Lung (tissue), 12 donors: Measurements from ENCODE around the gene PDGFB. TPM values are rescaled to one million over a fixed set of nuclear protein-coding genes. Genes with fewer than 3 reads are reported as not detected.

Experiments used
- ATAC-seq: fragments of 200-7000 bp; cut with Tn5 transposase; one replicate; pipeline ENCODE4 v1.9.1; 2020; ENCODE audit warnings: moderate number of reproducible peaks; ENCODE audit not compliant: insufficient read depth, low FRiP score
- DNase-seq, 3 donors: peaks; one replicate each; pipeline ENCODE4 v3.0.0-alpha.2; 2013 to 2017
- H3K27ac ChIP-seq, 2 donors: one replicate each; pipeline ENCODE4 v1.5.1; 2013; ENCODE audit warnings: mild to moderate bottlenecking in 2 of 2, moderate library complexity in 2 of 2, control low read depth in 1 of 2, inconsistent platforms in 1 of 2, low read depth in 1 of 2, low read length in 1 of 2
- H3K27me3 ChIP-seq, 3 donors: one replicate each; pipeline ENCODE4 v1.5.1; 2013; ENCODE audit warnings: low read length in 2 of 3; ENCODE audit not compliant: control insufficient read depth in 3 of 3, insufficient read depth in 3 of 3
- H3K36me3 ChIP-seq, 4 donors: one replicate each; pipeline ENCODE4 v1.5.1; 2013; ENCODE audit warnings: low read length in 4 of 4, mild to moderate bottlenecking in 1 of 4, moderate library complexity in 1 of 4; ENCODE audit not compliant: control insufficient read depth in 4 of 4, insufficient read depth in 4 of 4
- H3K4me1 ChIP-seq, 5 donors: one replicate each; pipeline ENCODE4 v1.5.1; 2013; ENCODE audit warnings: low read length in 5 of 5, mild to moderate bottlenecking in 2 of 5, moderate library complexity in 1 of 5; ENCODE audit not compliant: control insufficient read depth in 5 of 5, insufficient read depth in 5 of 5
- H3K4me3 ChIP-seq: one replicate; pipeline ENCODE4 v1.5.1; 2013; ENCODE audit warnings: mild to moderate bottlenecking, control low read depth, moderate library complexity
- H3K9ac ChIP-seq, 2 donors: one replicate each; pipeline ENCODE4 v1.5.1; 2013; ENCODE audit warnings: low read length in 2 of 2, control low read depth in 1 of 2; ENCODE audit not compliant: insufficient read depth in 1 of 2
- H3K9me3 ChIP-seq, 4 donors: one replicate each; pipeline ENCODE4 v1.5.1; 2013; ENCODE audit warnings: low read length in 3 of 4, mild to moderate bottlenecking in 1 of 4, moderate library complexity in 1 of 4; ENCODE audit not compliant: control insufficient read depth in 4 of 4, insufficient read depth in 3 of 4
- CTCF ChIP-seq: IDR thresholded peaks from 2 replicates; pipeline ENCODE4 v1.5.1; 2012; ENCODE audit warnings: mild to moderate bottlenecking; ENCODE audit errors: control extremely low read depth, extremely low read depth
- WGBS, 2 donors: extraction: QIAGEN DNeasy Blood & Tissue Kit; methylation state at CpG; one replicate each; pipeline ENCODE4 v1.1.7; 2013; 5-methylcytosine and 5-hydroxymethylcytosine counted together
- polyA plus RNA-seq, 2 donors: library from polyadenylated mRNA; stranded (reverse); fragments of 200-250 nt; gene quantifications; one replicate each; pipeline ENCODE4 v1.2.1, GENCODE V29; 2013
- total RNA-seq, 2 donors: library from RNA; depleted of rRNA in 1 of 2; stranded (reverse); fragments of >200 nt in 1 of 2; gene quantifications; one replicate each; pipeline ENCODE4 v1.2.1, GENCODE V29; 2014 to 2021
- donor health status: control.
- donor health status: control.
- donor health status: Bipolar disorder and iron deficiency.
- donor health status: healthy.
- donor health status: DM: yes; HTN: yes; CAD: no.

Gene PDGFB
- total and polyA plus RNA-seq, 4 donors, result 9.8 to 56.7 (median 29.5) TPM

- TF ChIP-seq CTCF, result no peak
- ATAC-seq (no peak), DNase-seq (no peak)
- H3K27me3 ChIP-seq, result no peaks in the 10 kb centered on the region
- H3K36me3 ChIP-seq, result peaks cover 0 to 18% (median 0%) of the 10 kb centered on the region in 4 donors
- 86% methylated on average over 6 of the region's 6 CpGs for WGBS, 2 donors
- H3K4me3 ChIP-seq, result no peak overlapping the region
- H3K4me1 ChIP-seq, result peaks cover 0 to 11% (median 4%) of the 10 kb centered on the region in 5 donors
- no peak overlapping the region for H3K27ac ChIP-seq
- H3K9me3 ChIP-seq, result peaks cover 0 to 4% (median 0%) of the 10 kb centered on the region in 4 donors
- no peak overlapping the region for H3K9ac ChIP-seq
Measured at GRCh38 chr22:39226353-39226752, 18.4 kb downstream of the PDGFB start.

GRCh38 chr22:39225591-39225990, 19.2 kb downstream of the PDGFB start:
- TF ChIP-seq CTCF, result no peak
- no peak overlapping the region for H3K27ac ChIP-seq
- peaks cover 0 to 18% (median 0%) of the 10 kb centered on the region in 4 donors for H3K36me3 ChIP-seq
- H3K9ac ChIP-seq, result no peak overlapping the region
- H3K4me1 ChIP-seq, result peaks cover 0 to 8% (median 4%) of the 10 kb centered on the region in 5 donors
- no peak overlapping the region for H3K4me3 ChIP-seq
- ATAC-seq (no peak), DNase-seq (no peak)
- no peaks in the 10 kb centered on the region for H3K27me3 ChIP-seq
- peaks cover 0 to 4% (median 0%) of the 10 kb centered on the region in 4 donors for H3K9me3 ChIP-seq
- WGBS, 2 donors, result 96% methylated on average over 13 of the region's 13 CpGs

GRCh38 chr22:39224550-39224949, 20.2 kb downstream of the PDGFB start:
- ATAC-seq (no peak), DNase-seq (no peak)
- Histone ChIP-seq H3K36me3 (peaks cover 0 to 14% (median 0%) of the 10 kb centered on the region in 4 donors), H3K27ac (no peak overlapping the region), H3K4me3 (no peak overlapping the region), H3K9ac (no peak overlapping the region), H3K4me1 (peaks cover 0 to 4% (median 0%) of the 10 kb centered on the region in 5 donors), H3K9me3 (peaks cover 0 to 4% (median 0%) of the 10 kb centered on the region in 4 donors), H3K27me3 (no peaks in the 10 kb centered on the region)
- WGBS, 2 donors, result 73 to 75% methylated on average over 7 of the region's 7 CpGs
- no peak for TF ChIP-seq CTCF
